Adrenal gland (tissue), 5 donors: Measurements from ENCODE around the gene ZDHHC11B.
"Not testable (repeated sequence)": the region's sequence is repeated elsewhere in the genome, so short reads cannot be mapped to it uniquely, and the experiment has no call there.

Source experiments
- POLR2A ChIP-seq, 2 donors: fragments of 450-650 bp; IDR thresholded peaks; one replicate each; pipeline ENCODE4 v1.6.1; 2017; ENCODE audit warnings: antibody characterized with exemption in 2 of 2, mild to moderate bottlenecking in 2 of 2, moderate library complexity in 1 of 2
- TF ChIP-seq, protein P1 (sequence below), 6 experiments: fragments of 450-650 bp in 4 of 6; fragments of 200-600 bp in 2 of 6; sonication (generic) in 1 of 6; IDR thresholded peaks; 1 replicate in 5 of 6; 2 replicates in 1 of 6; pipeline versions ENCODE4 v1.5.1 to v1.8.0; 2016 to 2021; ENCODE audit warnings: antibody characterized with exemption in 6 of 6, mild to moderate bottlenecking in 2 of 6, moderate library complexity in 1 of 6
- donor health status: DM: no; HTN: no; CAD: no.

- TF ChIP-seq POLR2A (IDR thresholded peaks at IDR 0.05), result not testable (repeated sequence)
- TF ChIP-seq, protein P1, sequence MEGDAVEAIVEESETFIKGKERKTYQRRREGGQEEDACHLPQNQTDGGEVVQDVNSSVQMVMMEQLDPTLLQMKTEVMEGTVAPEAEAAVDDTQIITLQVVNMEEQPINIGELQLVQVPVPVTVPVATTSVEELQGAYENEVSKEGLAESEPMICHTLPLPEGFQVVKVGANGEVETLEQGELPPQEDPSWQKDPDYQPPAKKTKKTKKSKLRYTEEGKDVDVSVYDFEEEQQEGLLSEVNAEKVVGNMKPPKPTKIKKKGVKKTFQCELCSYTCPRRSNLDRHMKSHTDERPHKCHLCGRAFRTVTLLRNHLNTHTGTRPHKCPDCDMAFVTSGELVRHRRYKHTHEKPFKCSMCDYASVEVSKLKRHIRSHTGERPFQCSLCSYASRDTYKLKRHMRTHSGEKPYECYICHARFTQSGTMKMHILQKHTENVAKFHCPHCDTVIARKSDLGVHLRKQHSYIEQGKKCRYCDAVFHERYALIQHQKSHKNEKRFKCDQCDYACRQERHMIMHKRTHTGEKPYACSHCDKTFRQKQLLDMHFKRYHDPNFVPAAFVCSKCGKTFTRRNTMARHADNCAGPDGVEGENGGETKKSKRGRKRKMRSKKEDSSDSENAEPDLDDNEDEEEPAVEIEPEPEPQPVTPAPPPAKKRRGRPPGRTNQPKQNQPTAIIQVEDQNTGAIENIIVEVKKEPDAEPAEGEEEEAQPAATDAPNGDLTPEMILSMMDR (IDR thresholded peaks at IDR 0.05), result not testable (repeated sequence)
Observed at GRCh38 chr5:794948-795347, 10.4 kb upstream of the ZDHHC11B start.
